Osteoblast (primary cell): ENCODE results near the gene PDHX. TPM values are rescaled to one million over a fixed set of nuclear protein-coding genes. Genes with fewer than 3 reads are reported as not detected.

Experiments
- DNase-seq: peaks from one replicate; pipeline ENCODE4 v3.0.0; 2011; ENCODE audit warnings: low spot score, mixed read lengths; ENCODE audit not compliant: insufficient read length; ENCODE audit errors: missing footprints
- H2AFZ ChIP-seq: 2 replicates; pipeline ENCODE4 v1.6.0; 2011; ENCODE audit warnings: mild to moderate bottlenecking, low read length
- H3K27ac ChIP-seq: 2 replicates; pipeline ENCODE4 v1.5.1; 2011; ENCODE audit warnings: mild to moderate bottlenecking, low read depth, low read length, moderate library complexity
- H3K27me3 ChIP-seq: 2 replicates; pipeline ENCODE4 v1.6.0; 2012; ENCODE audit warnings: mild to moderate bottlenecking, control low read depth, inconsistent platforms, low read length, moderate library complexity; ENCODE audit not compliant: insufficient read depth
- H3K36me3 ChIP-seq: 2 replicates; pipeline ENCODE4 v1.5.1; 2011; ENCODE audit warnings: mild to moderate bottlenecking, low read length, control low read depth, moderate library complexity; ENCODE audit not compliant: insufficient read depth
- H3K4me1 ChIP-seq: 2 replicates; pipeline ENCODE4 v1.5.1; 2011; ENCODE audit warnings: mild to moderate bottlenecking, low read length, control low read depth, moderate library complexity; ENCODE audit not compliant: insufficient read depth
- H3K4me2 ChIP-seq: 2 replicates; pipeline ENCODE4 v1.6.0; 2011; ENCODE audit warnings: mild to moderate bottlenecking, low read length; ENCODE audit not compliant: insufficient read depth
- H3K4me3 ChIP-seq: fragments of 200-600 bp; sonication (generic); 3 replicates; pipeline ENCODE4 v1.5.1; 2012; ENCODE audit warnings: mild to moderate bottlenecking, low read length, inconsistent platforms; ENCODE audit not compliant: insufficient read depth
- H3K79me2 ChIP-seq: 2 replicates; pipeline ENCODE4 v1.6.0; 2012; ENCODE audit warnings: mild to moderate bottlenecking, low read length, control low read depth, inconsistent platforms; ENCODE audit not compliant: insufficient read depth
- H3K9me3 ChIP-seq: 2 replicates; pipeline ENCODE4 v1.5.1; 2011; ENCODE audit warnings: low read depth, low read length, control low read depth
- H4K20me1 ChIP-seq: 2 replicates; pipeline ENCODE4 v1.6.0; 2012; ENCODE audit warnings: mild to moderate bottlenecking, low read length, control low read depth; ENCODE audit not compliant: insufficient read depth
- total RNA-seq: library from RNA; depleted of rRNA; stranded (reverse); fragments of >200 nt; gene quantifications from 2 replicates; pipeline ENCODE4 v1.2.3, GENCODE V29; 2012
- TF ChIP-seq, protein P1 (sequence below): IDR thresholded peaks from 2 replicates; pipeline ENCODE4 v1.5.1; 2011; ENCODE audit warnings: mild to moderate bottlenecking, low read depth, low read length, moderate library complexity; ENCODE audit errors: extremely low read depth

PDHX gene
- total RNA-seq, 1 donor, result 29.7 TPM

DNA sequence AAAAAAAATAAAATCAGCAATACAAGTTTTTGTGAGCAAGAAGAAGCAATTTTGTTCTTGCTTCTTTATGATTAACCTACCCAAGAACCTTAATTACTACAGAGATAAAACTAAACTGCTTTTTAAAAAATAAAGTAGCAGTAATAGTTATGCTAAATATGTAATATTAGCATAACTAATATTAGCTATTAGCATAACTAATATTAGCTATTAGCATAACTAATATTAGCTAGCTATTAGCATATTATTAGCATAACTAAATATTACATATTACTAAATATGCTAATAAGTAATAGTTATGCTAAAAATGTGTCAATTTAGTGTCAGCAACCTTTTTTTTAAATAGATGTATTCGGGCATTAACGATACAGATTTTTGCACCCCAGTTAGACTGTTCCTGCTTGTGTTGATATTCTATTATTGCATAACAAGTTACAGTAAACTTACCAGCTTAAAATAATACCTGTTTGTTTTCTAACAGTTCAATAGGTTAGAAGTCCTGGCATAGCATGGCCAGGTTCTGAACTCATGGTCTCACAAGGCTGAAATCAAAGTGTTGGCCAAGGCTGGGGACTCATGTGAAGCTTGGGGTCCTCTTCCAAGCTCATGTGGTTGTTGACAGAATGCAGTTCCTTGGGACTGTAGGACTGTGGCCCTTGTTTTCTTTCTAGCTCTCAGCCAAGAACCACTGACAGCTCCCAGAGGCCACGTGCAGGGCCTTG is 48.4 kb downstream of the PDHX start:
- H3K27ac ChIP-seq, result no peak overlapping the region

DNA sequence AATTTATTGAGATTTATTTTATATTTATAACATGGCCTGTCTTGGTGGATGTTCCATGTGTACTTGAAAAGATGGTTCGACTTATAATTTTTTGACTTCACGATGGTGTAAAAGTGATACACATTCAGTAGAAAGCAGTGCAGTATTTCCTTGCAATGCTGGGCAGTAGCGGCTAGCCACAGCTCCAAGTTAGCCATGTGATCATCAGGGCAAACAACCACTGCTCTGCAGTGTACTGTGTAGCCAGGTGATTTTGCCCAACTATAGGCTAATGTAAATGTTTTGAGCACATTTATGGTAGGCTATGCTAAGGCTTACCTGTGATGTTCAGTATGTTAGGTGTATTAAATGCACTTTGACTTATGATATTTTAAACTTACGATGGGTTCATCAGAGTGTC is 52.4 kb downstream of the PDHX start:
- Histone ChIP-seq H4K20me1 (no peaks in the 10 kb centered on the region), H3K36me3 (peaks cover 26% of the 10 kb centered on the region), H3K4me1 (peaks cover 4% of the 10 kb centered on the region), H3K4me2 (no peak overlapping the region), H3K27ac (no peak overlapping the region), H3K27me3 (no peaks in the 10 kb centered on the region), H3K79me2 (no peaks in the 10 kb centered on the region), H3K9me3 (no peaks in the 10 kb centered on the region), H2AFZ (no peak overlapping the region), H3K4me3 (no peak overlapping the region)
- DNase-seq, result no peak
- TF ChIP-seq, protein P1, sequence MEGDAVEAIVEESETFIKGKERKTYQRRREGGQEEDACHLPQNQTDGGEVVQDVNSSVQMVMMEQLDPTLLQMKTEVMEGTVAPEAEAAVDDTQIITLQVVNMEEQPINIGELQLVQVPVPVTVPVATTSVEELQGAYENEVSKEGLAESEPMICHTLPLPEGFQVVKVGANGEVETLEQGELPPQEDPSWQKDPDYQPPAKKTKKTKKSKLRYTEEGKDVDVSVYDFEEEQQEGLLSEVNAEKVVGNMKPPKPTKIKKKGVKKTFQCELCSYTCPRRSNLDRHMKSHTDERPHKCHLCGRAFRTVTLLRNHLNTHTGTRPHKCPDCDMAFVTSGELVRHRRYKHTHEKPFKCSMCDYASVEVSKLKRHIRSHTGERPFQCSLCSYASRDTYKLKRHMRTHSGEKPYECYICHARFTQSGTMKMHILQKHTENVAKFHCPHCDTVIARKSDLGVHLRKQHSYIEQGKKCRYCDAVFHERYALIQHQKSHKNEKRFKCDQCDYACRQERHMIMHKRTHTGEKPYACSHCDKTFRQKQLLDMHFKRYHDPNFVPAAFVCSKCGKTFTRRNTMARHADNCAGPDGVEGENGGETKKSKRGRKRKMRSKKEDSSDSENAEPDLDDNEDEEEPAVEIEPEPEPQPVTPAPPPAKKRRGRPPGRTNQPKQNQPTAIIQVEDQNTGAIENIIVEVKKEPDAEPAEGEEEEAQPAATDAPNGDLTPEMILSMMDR, result no peak

More for the DNA sequence above, 48.4 kb downstream of the PDHX start:
- Histone ChIP-seq H4K20me1 (no peaks in the 10 kb centered on the region), H3K4me3 (no peak overlapping the region), H3K4me2 (no peak overlapping the region), H3K4me1 (no peaks in the 10 kb centered on the region), H3K9me3 (no peaks in the 10 kb centered on the region), H3K79me2 (no peaks in the 10 kb centered on the region), H2AFZ (no peak overlapping the region), H3K27me3 (no peaks in the 10 kb centered on the region), H3K36me3 (peaks cover 21% of the 10 kb centered on the region)
- DNase-seq, result no peak
- TF ChIP-seq, protein P1, result no peak

DNA sequence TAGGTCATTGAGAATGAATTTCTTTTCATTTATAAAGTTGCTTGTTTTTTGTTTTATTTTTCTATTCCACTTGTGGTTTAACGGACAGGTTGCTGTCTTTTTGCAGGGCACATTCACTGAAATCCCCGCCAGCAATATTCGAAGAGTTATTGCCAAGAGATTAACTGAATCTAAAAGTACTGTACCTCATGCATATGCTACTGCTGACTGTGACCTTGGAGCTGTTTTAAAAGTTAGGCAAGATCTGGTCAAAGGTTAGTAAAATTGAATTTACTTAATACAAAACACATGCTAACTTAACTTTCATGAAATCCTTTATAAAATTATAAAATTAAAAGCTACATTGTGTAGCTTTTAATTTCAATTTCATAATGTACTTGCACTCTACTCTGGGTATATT is 53.6 kb downstream of the PDHX start:
- peaks cover 5% of the 10 kb centered on the region for H3K79me2 ChIP-seq
- H3K9me3 ChIP-seq, result no peaks in the 10 kb centered on the region
- no peak overlapping the region for H2AFZ ChIP-seq
- H3K36me3 ChIP-seq, result peaks cover 26% of the 10 kb centered on the region
- H3K27me3 ChIP-seq, result no peaks in the 10 kb centered on the region
- H4K20me1 ChIP-seq, result no peaks in the 10 kb centered on the region
- no peak for DNase-seq
- H3K27ac ChIP-seq, result no peak overlapping the region
- no peak overlapping the region for H3K4me3 ChIP-seq
- H3K4me1 ChIP-seq, result peaks cover 5% of the 10 kb centered on the region
- H3K4me2 ChIP-seq, result no peak overlapping the region
- TF ChIP-seq, protein P1, result no peak

DNA sequence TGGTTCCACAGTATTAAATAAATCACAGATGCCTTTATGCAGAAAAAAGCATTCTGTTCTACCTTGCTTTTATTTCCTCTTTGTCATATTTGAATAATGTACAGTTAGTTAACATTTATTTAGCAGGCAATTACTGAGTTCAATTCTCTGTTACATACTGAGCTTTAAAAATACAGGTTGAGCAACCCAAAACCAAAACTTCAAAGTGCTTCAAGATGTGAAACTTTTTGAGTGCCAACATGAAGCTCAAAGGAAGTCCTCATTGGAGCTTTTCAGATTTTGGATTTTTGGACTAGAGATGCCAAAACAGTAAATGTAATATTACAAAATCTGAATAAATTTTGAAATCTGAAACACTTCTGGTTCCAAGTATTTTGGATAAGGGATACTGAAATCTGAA is 54.1 kb downstream of the PDHX start:
- TF ChIP-seq, protein P1, result no peak
- no peak for DNase-seq

More for the DNA sequence above, 54.1 kb downstream of the PDHX start:
- H3K4me2 ChIP-seq, result no peak overlapping the region
- no peak overlapping the region for H2AFZ ChIP-seq
- H3K4me1 ChIP-seq, result peaks cover 10% of the 10 kb centered on the region
- H4K20me1 ChIP-seq, result no peaks in the 10 kb centered on the region
- H3K27me3 ChIP-seq, result no peaks in the 10 kb centered on the region
- no peak overlapping the region for H3K4me3 ChIP-seq
- H3K9me3 ChIP-seq, result no peaks in the 10 kb centered on the region
- H3K79me2 ChIP-seq, result peaks cover 5% of the 10 kb centered on the region
- H3K36me3 ChIP-seq, result peaks cover 26% of the 10 kb centered on the region
- no peak overlapping the region for H3K27ac ChIP-seq
